Measurements from ENCODE around the gene NFIB.

- TF ChIP-seq, protein P1, sequence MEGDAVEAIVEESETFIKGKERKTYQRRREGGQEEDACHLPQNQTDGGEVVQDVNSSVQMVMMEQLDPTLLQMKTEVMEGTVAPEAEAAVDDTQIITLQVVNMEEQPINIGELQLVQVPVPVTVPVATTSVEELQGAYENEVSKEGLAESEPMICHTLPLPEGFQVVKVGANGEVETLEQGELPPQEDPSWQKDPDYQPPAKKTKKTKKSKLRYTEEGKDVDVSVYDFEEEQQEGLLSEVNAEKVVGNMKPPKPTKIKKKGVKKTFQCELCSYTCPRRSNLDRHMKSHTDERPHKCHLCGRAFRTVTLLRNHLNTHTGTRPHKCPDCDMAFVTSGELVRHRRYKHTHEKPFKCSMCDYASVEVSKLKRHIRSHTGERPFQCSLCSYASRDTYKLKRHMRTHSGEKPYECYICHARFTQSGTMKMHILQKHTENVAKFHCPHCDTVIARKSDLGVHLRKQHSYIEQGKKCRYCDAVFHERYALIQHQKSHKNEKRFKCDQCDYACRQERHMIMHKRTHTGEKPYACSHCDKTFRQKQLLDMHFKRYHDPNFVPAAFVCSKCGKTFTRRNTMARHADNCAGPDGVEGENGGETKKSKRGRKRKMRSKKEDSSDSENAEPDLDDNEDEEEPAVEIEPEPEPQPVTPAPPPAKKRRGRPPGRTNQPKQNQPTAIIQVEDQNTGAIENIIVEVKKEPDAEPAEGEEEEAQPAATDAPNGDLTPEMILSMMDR (IDR thresholded peaks at IDR 0.05), result no peak
- TF ChIP-seq BCL3 (IDR thresholded peaks at IDR 0.05), result no peak
- no peak for TF ChIP-seq ZSCAN20 (CRISPR knock-in tag; IDR thresholded peaks at IDR 0.05)
Measured at GRCh38 chr9:14223081-14223480, 90.9 kb downstream of the NFIB start.

All from A549 (cell line).